Stimulated activated CD8-positive, alpha-beta memory T cell treated with anti-CD3 and anti-CD28 coated beads, Interleukin-4, amount 100 ng/mL, for 48 hours (primary cell): ENCODE measurements around the gene ADAP1.

Experiments
- DNase-seq: peaks from one replicate; pipeline ENCODE4 v3.0.0-alpha.2; 2020

The ADAP1 gene

GRCh38 chr7:988426-988911 lies 34.0 kb upstream of the ADAP1 start:
- no peak for DNase-seq

- DNase-seq: no peak
Measured at GRCh38 chr7:987909-988308, 33.4 kb upstream of the ADAP1 start.

GRCh38 chr7:986766-987751 lies 32.6 kb upstream of the ADAP1 start:
- no peak for DNase-seq

GRCh38 chr7:985915-986741 lies 31.6 kb upstream of the ADAP1 start:
- DNase-seq: no peak

GRCh38 chr7:985127-985416 lies 30.6 kb upstream of the ADAP1 start:
- DNase-seq: no peak

- no peak for DNase-seq
Measured at GRCh38 chr7:984361-985126, 30.1 kb upstream of the ADAP1 start.

GRCh38 chr7:983616-984071 lies 29.2 kb upstream of the ADAP1 start:
- DNase-seq: no peak

- DNase-seq: no peak
Measured at GRCh38 chr7:983004-983615, 28.6 kb upstream of the ADAP1 start, which contains the start of gene CYP2W1. CYP2W1 (plus strand) TSS chr7:983181; CDS start chr7:983212, 31 bp downstream.

GRCh38 chr7:982511-983003 lies 28.1 kb upstream of the ADAP1 start:
- no peak for DNase-seq

GRCh38 chr7:981793-982510 lies 27.5 kb upstream of the ADAP1 start:
- no peak for DNase-seq

- no peak for DNase-seq
Measured at GRCh38 chr7:979886-980571, 25.5 kb upstream of the ADAP1 start.

- DNase-seq: no peak
Measured at GRCh38 chr7:979151-979550, 24.7 kb upstream of the ADAP1 start.

- no peak for DNase-seq
Measured at GRCh38 chr7:978416-979091, 24.1 kb upstream of the ADAP1 start.

GRCh38 chr7:978049-978346 lies 23.5 kb upstream of the ADAP1 start:
- no peak for DNase-seq

- no peak for DNase-seq
Measured at GRCh38 chr7:977326-978048, 23.0 kb upstream of the ADAP1 start.

- DNase-seq: no peak
Measured at GRCh38 chr7:976901-977325, 22.4 kb upstream of the ADAP1 start.

- no peak for DNase-seq
Measured at GRCh38 chr7:975702-976473, 21.4 kb upstream of the ADAP1 start.

- DNase-seq: peak; percentile 93
Measured at GRCh38 chr7:974820-975681, 20.6 kb upstream of the ADAP1 start, which contains the start of gene COX19. COX19 (minus strand) TSS chr7:975549; CDS start chr7:975509, 40 bp downstream.
